GM12891 (cell line): ENCODE results near the gene ASB15.

Experiments
- DNase-seq: peaks from one replicate; pipeline ENCODE4 v3.0.0; 2011; ENCODE audit warnings: low spot score; ENCODE audit not compliant: insufficient read length
- FAIRE-seq: peaks from 2 replicates; lab custom pipeline; 2011; peaks lifted over from hg19 to GRCh38; lab: Jason Lieb, UNC
- PAX5 ChIP-seq: IDR thresholded peaks from 2 replicates; pipeline ENCODE4 v1.6.1; 2011; ENCODE audit warnings: low read length, moderate library complexity, mild to moderate bottlenecking; ENCODE audit not compliant: insufficient read depth, severe bottlenecking
- POLR2A ChIP-seq: IDR thresholded peaks from 2 replicates; pipeline ENCODE4 v1.6.1; 2011; ENCODE audit warnings: low read depth, low read length, control low read depth
- POLR2AphosphoS5 ChIP-seq: IDR thresholded peaks from 2 replicates; pipeline ENCODE4 v1.6.1; 2011; ENCODE audit warnings: low read depth, low read length, control low read depth
- POU2F2 ChIP-seq: IDR thresholded peaks from 2 replicates; pipeline ENCODE4 v1.6.1; 2011; ENCODE audit warnings: low read depth, mild to moderate bottlenecking, control low read depth, low read length, moderate library complexity
- SPI1 ChIP-seq: IDR thresholded peaks from 2 replicates; pipeline ENCODE4 v1.6.1; 2011; ENCODE audit warnings: low read depth, low read length, control low read depth
- TAF1 ChIP-seq: IDR thresholded peaks from 2 replicates; pipeline ENCODE4 v1.6.1; 2011; ENCODE audit warnings: low read depth, low read length, control low read depth

The ASB15 gene

DNA sequence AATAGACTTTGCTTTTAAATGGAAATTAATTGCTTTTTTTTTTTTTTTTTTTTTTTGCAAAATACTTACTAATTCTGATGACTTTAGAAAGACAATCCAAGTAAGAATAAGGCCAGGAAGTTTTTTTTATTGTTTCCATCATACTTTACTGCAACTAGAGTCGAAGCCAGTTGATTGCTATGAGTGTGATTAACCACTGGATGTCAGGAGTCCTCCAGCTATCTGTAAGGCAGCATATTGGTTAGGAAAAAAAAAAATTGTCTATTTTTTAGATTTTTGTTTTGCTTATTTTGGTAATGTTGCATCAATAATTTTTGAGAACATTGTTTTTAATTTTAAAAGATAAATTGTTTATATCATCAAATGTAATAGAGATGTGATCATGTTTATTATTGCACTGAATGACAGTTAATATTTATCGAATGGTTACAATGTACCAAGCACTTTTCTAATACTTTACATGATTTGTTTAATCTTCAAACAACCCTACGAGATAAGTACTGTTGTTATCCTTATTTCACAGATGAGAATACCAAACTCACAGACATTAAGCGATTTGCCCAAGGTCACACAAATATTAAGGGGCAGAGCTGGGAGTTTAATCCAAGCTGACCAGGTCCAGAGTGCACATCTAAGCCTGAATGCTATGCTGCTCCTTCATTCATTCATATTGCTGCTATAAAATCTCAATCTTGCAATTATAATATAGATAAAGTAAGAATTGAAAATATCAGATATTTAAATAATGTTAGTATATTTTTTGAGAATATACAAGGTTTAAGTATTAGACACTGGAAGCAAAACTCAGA lies 34.1 kb downstream of the ASB15 start:
- no peak for FAIRE-seq
- peak; percentile 2 for DNase-seq
- no peak for TF ChIP-seq SPI1
- no peak for TF ChIP-seq TAF1
- TF ChIP-seq PAX5, result no peak
- TF ChIP-seq POLR2AphosphoS5, result no peak
- no peak for TF ChIP-seq POLR2A
- no peak for TF ChIP-seq POU2F2

DNA sequence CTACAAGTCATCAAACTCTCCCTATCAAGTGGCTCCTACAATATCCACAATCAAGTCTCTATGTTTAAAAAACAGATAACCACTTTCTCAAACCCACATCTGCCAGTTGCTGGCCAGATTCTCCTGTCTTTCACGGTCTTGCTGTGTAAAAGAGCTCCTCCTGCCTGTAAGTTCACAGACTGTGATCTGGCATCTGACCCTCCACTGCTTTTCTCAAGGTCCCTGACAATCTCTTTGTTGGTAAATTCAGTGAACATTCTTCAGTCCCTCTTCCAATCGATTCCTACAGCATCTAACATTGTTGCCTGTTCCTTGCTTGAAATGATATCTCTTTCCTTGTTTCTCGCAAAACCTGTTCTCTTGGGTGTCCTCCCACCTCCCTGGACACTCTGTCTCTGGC lies 35.6 kb downstream of the ASB15 start:
- no peak for DNase-seq
- TF ChIP-seq SPI1 (no peak), TAF1 (no peak)
- no peak for FAIRE-seq

DNA sequence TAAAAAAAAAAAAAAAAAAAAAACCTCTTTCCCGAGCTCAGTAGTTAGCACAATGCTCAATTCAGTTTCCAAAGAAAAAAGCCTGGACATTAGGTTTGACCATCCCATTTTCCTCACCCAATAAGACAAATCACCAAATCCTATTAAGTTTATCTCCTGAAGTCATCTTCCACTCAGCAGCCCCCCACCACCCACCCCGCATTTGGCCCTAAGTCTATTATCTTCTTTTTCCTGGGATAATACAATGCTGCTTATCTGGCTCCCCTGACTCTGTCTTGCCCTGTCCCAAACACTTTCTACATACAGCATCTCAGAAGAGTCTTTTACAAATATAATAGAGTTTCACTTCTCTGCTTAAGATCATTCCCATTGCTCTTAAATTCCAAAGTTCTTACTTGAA lies 36.3 kb downstream of the ASB15 start:
- TF ChIP-seq POLR2A (no peak), PAX5 (no peak)
- DNase-seq, result no peak
- FAIRE-seq, result no peak

DNA sequence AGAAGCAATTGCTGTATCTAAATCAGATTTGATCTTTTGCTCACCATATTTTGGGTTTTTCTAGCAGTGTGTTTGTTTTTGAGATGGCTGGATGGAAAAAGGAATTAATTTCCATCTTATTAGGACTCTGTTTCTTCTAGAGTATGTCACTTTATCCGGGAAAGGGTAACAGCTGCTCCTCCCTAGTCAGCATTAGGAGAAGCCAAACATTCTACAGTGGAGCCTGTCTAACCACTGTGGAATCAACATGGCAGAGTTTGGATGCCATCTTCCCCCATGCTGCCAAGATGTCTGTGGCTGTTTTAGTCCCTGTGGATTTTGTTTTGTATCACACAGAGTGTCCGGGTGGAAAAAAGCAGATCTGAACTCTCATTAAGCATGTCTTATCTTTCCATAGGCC lies 38.0 kb downstream of the ASB15 start:
- DNase-seq (no peak), FAIRE-seq (no peak)
- TF ChIP-seq POU2F2 (no peak), POLR2A (no peak), TAF1 (no peak), PAX5 (no peak)

DNA sequence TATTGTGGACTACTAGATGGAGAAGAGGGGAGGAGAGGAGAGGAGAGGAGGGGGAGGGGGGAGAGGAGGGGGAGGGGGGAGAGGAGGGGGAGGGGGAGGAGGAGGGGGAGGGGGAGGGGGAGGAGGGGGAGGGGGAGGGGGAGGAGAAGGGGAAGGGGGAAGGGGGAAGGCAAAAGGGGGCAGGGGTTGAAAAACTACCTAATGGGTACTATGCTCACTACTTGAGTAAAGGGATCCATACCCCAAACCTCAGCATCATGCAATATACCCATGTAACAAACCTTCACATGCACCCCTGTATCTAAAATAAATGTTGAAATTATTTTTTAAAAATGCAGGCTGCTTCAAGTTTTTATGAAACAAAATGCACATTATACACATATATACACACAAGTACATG lies 39.0 kb downstream of the ASB15 start:
- DNase-seq, result no peak
- no peak for FAIRE-seq
- TF ChIP-seq SPI1 (no peak), POLR2A (no peak), TAF1 (no peak), PAX5 (no peak), POLR2AphosphoS5 (no peak), POU2F2 (no peak)

DNA sequence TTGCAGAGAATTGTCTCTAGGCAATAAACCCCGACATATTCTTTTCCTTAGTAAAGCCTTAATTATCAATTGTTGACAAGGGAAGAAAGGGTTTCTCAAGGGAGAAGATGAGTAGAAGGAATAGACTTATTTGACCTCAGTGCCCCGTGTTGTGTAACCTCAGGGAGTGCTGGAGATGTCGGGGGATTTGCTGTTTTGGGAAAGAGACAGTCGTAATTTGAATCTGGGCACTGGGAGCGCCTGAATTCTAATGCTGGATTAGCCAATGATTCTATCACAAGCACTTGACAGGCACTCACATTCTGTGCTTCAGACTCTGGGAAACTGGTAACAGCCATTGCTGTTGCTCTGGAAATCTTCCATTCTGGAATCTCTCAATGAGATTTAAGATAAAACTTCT lies 40.3 kb downstream of the ASB15 start:
- FAIRE-seq, result no peak

DNA sequence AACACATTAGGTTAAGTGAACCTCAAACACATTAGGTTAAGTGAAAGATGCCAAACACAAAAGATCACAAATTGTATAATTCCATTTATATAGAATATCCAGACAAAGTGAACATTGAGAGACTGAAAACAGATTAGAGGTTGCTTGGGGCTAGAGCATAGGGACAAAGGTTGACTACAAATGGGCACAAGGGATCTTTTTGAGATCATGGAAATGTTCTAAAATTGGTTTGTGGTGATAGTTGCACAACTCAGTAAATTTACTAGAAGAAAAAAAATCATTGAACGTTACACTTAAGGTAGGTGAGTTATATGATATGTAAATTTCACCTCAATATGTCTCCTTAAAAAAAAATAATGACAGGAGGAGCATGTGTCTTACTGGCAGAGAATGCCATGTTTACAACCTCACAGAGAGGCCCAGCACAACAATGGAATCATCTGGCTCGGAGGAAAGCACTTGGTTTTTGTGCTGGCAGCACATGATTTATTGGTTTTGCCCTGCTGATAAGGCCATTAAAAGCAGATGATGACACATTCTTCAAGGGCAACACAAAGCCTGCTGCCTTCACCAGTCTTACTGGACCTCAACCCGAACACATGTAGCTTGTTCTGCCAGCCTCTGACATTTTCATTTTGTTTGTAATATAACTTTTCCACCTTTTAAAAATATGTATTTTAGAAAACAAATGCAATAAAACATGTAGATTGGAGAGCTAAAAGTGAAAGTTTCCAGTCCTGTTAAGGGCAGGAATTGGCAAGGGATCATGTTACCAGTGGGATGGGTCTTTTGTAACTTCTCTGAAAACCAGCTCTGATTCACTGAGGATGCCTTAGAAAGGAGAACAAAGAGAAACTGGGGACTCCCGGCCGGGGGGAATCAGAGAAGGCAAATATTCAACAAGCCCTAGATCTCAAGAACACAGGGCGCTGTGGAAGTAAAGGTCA lies 42.1 kb downstream of the ASB15 start:
- no peak for FAIRE-seq

More for the DNA sequence above, 40.3 kb downstream of the ASB15 start:
- DNase-seq, result no peak
- TF ChIP-seq PAX5 (no peak), POLR2A (no peak), SPI1 (no peak), POLR2AphosphoS5 (no peak), POU2F2 (no peak), TAF1 (no peak)

DNA sequence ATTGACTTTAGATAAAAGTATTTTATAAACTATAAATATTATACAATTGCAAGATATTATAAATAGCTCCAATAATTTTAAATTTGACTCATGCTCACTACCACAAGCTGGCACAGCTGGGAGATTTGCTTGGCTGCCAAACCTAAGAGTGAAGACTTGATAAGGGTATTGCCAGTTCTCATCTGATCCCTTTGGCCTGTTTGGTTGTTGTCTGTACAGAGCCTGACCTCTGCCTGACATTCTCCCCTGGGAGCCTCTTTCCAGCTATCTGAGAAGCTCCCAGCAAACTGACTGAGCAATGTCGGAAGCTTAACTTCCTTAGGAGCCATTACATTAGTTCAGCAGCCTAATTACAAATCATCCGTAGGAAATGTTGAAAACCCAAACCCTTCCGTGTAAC lies 43.9 kb downstream of the ASB15 start:
- TF ChIP-seq POU2F2 (no peak), SPI1 (no peak), POLR2AphosphoS5 (no peak), POLR2A (no peak), TAF1 (no peak), PAX5 (no peak)
- no peak for FAIRE-seq
- DNase-seq, result no peak

More for the DNA sequence above, 42.1 kb downstream of the ASB15 start:
- TF ChIP-seq POLR2AphosphoS5, result no peak
- TF ChIP-seq POU2F2, result no peak
- TF ChIP-seq PAX5, result no peak
- no peak for TF ChIP-seq TAF1
- no peak for TF ChIP-seq SPI1
- TF ChIP-seq POLR2A, result no peak
- no peak for DNase-seq

DNA sequence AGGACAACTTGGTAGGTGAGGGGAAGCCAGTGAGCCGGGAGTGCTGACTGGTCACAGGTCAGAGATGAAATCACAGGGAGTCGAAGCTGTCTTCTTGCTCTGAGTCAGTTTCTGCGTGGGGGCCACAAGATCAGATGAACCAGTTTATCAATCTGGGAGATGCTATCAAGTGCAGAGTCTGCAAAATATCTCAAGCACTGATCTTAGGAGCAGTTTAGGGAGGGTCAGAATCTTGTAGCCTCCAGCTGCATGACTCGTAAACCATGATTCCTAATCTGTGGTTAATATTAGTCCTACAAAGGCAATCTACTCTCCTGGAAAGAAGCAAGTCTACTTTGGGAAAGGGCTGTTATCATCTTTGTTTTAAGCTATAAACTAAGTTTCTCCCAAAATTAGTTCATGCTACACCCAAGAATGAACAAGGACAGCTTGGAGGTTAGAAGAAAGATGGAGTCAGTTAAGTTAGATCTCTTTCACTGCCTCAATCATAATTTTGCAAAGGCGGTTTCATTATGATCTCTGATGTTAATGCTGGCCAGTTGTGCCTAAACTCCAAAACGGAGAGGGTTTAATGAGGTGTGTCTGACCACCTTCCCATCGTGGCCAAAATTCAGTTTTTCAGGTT lies 45.6 kb downstream of the ASB15 start:
- TF ChIP-seq SPI1 (no peak), POU2F2 (no peak), POLR2AphosphoS5 (no peak), POLR2A (no peak), PAX5 (no peak), TAF1 (no peak)
- DNase-seq (no peak), FAIRE-seq (no peak)
